GM19328 (cell line): ENCODE results near the gene HS1BP3.

ENCODE experiments used
- ATAC-seq: cut with Tn5 transposase; IDR thresholded peaks from one replicate; pipeline ENCODE4 v1.9.1; 2021; ENCODE audit warnings: mild to moderate bottlenecking, moderate library complexity; ENCODE audit not compliant: unreplicated experiment

HS1BP3 gene

DNA sequence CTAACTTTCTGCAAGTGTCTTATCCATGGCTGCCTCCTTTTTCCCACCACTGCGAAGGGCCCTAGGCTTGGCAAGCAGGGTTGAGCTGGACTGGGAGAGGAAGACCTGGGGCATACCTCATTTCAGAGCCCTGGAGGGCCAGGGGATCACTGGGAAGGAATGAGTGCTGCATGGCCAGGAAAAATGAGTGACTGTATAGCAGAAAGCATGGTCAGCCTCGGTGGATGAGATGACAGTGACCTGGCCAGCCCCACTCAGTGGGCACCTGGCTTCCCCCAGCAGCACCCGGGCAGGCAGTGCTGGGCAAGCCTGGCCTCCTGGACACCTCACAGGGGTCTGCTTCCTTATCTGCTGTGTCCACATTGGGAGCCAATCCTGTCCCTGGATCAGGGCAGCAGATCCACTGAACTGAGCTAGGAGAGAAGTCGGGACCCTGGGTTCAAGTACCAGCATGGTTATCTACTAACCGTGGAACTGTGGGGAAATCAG is 76.4 kb downstream of the HS1BP3 start:
- ATAC-seq = no peak

- ATAC-seq = no peak
Observed at GRCh38 chr2:20573620-20574422, 77.1 kb downstream of the HS1BP3 start.

GRCh38 chr2:20572221-20572620 is 78.7 kb downstream of the HS1BP3 start:
- no peak for ATAC-seq

DNA sequence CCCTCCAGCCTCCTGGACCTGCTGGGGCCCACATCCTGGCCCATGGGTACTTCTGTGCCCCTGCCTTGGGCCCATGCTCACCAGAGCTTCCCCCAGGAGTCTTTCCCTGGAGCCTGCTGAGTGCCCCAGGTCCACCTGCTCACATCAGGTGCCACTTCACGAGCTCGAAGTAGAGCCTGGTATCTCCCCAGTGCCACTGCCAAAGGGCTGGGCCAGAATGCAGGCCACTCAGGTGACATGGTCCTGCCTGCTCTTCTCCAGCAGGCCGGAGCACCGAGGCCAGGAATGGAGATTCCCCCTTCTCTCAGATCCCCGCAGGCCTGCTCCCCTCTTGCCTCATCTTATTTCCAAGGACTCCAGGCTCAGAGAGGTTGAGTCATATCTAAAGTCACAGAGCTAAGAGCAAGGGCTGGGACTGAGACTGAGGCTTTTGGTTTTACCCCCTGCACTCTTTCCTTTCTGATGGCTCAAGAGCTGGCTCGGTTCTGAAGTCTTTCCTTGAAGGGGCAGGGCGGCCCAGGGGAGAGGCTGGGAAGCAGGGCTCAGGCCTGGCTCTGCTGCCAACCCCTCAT is 79.2 kb downstream of the HS1BP3 start:
- no peak for ATAC-seq

- no peak for ATAC-seq
Observed at GRCh38 chr2:20571231-20571630, 79.7 kb downstream of the HS1BP3 start.

- ATAC-seq = no peak
Observed at GRCh38 chr2:20570249-20570648, 80.6 kb downstream of the HS1BP3 start.

GRCh38 chr2:20569464-20570223 is 81.3 kb downstream of the HS1BP3 start:
- no peak for ATAC-seq

GRCh38 chr2:20568501-20569463 is 82.1 kb downstream of the HS1BP3 start:
- no peak for ATAC-seq

DNA sequence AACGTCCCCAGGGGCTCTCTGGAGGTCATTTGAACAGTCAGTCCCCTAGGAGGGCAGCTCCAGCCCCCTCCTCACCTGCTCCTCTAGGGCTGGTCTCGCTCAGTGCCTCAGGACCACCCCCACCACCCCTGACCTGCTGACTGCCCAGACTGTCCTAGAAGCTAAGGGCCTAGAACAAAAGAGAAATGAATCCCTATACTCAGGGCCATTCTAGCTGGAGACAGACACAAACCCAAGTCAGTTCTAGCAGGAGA is 83.0 kb downstream of the HS1BP3 start:
- no peak for ATAC-seq
